Activated naive CD8-positive, alpha-beta T cell treated with anti-CD3 and anti-CD28 coated beads, Interleukin-2, amount 50 U/mL, for 24 hours (primary cell): Measurements from ENCODE around the gene RTL5.
"Not testable (repeated sequence)": the region's sequence is repeated elsewhere in the genome, so short reads cannot be mapped to it uniquely, and the experiment has no call there.

Experiments used
- ATAC-seq: fragments of 150-1000 bp; cut with Tn5 transposase; one replicate; pipeline ENCODE4 v1.10.0; 2021
- DNase-seq: peaks from one replicate; pipeline ENCODE4 v3.0.0; 2021
- H3K27ac Mint-ChIP-seq: one replicate; pipeline ENCODE4 v1.8.0; 2021; ENCODE audit warnings: mild to moderate bottlenecking, mixed read lengths
- H3K27me3 Mint-ChIP-seq: one replicate; pipeline ENCODE4 v1.8.0; 2021; ENCODE audit warnings: mixed read lengths
- H3K36me3 Mint-ChIP-seq: one replicate; pipeline ENCODE4 v1.8.0; 2021; ENCODE audit warnings: low read depth, mixed read lengths
- H3K4me1 Mint-ChIP-seq: one replicate; pipeline ENCODE4 v1.8.0; 2021; ENCODE audit warnings: mixed read lengths
- H3K4me3 Mint-ChIP-seq: one replicate; pipeline ENCODE4 v1.8.0; 2021; ENCODE audit warnings: mild to moderate bottlenecking, moderate library complexity, mixed read lengths
- H3K9me3 Mint-ChIP-seq: one replicate; pipeline ENCODE4 v1.8.0; 2021; ENCODE audit warnings: mixed read lengths

RTL5 gene

DNA sequence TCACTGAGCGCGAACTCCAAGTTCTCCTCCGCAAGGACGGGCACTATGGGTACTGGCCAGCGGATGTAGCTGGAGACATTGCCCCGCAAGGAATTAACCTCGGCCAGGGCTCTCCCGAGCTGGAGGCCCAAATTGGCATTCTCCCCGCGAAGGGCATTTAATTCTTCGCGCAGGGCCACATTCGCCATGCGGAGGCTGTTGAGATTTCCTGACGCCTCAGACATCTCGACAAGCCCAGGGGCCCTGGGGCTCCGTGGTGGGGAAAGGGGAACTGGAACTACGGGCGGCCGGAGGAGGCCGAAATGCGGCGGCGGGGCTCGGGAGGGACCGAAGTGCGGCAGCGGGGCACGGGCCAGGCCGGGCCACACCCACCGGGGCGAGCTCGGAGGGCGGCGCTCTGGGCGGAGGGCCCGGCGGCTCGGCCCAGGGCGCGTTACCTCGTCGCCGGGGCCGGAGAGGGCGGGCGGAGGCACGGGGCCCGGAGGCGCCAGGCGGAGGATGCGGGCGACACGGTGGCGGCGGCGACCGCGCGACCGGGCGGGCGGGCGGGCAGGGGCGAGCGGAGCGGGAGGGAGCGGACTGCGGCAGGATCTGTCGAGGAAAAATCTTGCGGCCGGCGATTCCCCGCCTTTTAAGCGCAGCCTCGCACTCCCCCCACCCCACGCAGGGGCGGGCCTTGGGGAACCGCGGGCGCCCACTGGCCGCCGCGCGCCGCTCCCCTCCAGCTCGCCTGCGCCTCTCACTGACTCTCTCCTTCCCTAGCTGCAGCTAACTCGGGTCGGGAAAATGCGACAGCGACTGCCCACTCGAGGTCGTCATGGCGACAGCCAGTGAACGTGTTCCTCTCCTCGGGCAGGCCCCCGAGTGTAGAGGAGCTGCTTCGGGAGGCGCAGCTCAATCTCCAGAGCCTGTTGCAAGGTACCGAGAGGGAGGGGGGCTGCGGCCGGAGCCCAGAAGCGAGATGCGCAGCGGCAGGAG, at the start of gene RTL5:
TSS of gene RTL5 (minus strand) at position 599 of the 978 bp plus-strand sequence.
- no peaks in the 10 kb centered on the region for H3K36me3 Mint-ChIP-seq
- no peaks in the 10 kb centered on the region for H3K9me3 Mint-ChIP-seq
- no peak within 1 kb of the TSS for H3K27ac Mint-ChIP-seq
- peaks cover 5% of the 10 kb centered on the region for H3K4me1 Mint-ChIP-seq
- ATAC-seq (peak; percentile 71), DNase-seq (peak; percentile 57)
- peak within 1 kb of the TSS; percentile 57 for H3K4me3 Mint-ChIP-seq
- H3K27me3 Mint-ChIP-seq, result peaks cover 43% of the 10 kb centered on the region

DNA sequence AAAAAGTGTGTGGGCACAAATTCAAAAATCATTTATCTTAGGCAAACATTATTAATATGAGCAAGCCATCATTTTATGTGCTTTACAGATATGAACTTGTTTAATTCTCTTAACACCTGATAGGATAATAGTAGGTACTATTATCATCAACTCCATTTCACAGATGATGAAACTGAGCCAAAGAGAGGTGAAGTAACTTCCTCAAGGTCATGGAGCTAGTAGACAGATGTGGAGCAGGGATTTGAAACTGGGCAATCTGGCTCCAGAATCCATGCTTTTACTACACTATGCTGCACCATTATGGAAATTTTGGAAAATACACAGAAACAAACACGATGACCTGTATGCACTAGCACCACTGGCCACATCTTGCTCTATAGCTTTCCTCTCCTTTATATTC, 48.8 kb upstream of the RTL5 start:
- ATAC-seq, result no peak
- no peaks in the 10 kb centered on the region for H3K9me3 Mint-ChIP-seq
- no peak for DNase-seq
- H3K36me3 Mint-ChIP-seq, result no peaks in the 10 kb centered on the region
- H3K4me1 Mint-ChIP-seq, result peaks cover 15% of the 10 kb centered on the region
- no peak overlapping the region for H3K4me3 Mint-ChIP-seq
- no peaks in the 10 kb centered on the region for H3K27me3 Mint-ChIP-seq
- H3K27ac Mint-ChIP-seq, result no peak overlapping the region

DNA sequence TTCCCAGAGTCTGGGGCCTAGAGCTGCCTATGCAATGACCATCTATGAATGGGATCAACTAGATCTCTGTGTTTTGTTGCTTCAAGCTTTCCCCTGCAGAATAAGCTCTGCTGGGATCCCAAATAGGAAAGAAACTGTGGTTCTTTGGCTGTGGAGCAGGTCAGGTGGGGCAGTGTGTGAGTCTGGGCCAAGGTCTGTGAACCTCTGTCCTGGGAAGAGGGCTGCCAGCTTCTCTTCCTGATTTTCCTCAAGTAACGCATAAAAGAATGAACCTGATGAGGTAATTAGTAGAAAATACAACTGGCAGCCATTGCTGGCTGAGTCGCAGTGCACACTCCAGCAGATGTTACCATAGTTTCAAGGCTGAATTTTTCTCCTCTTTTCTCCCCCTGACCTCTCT, 45.3 kb upstream of the RTL5 start:
- no peak for ATAC-seq
- H3K9me3 Mint-ChIP-seq, result no peaks in the 10 kb centered on the region
- H3K4me3 Mint-ChIP-seq, result no peak overlapping the region
- H3K4me1 Mint-ChIP-seq, result peaks cover 11% of the 10 kb centered on the region
- no peak for DNase-seq
- no peaks in the 10 kb centered on the region for H3K27me3 Mint-ChIP-seq
- H3K27ac Mint-ChIP-seq, result no peak overlapping the region
- no peaks in the 10 kb centered on the region for H3K36me3 Mint-ChIP-seq

DNA sequence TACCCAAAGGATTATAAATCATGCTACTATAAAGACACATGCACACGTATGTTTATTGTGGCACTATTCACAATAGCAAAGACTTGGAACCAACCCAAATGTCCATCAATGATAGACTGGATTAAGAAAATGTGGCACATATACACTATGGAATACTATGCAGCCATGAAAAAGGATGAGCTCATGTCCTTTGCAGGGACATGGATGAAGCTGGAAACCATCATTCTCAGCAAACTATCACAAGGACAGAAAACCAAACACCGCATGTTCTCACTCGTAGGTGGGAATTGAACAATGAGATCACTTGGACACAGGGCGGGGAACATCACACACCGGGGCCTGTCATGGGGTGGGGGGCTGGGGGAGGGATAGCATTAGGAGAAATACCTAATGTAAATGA, 44.6 kb upstream of the RTL5 start:
- not testable (repeated sequence) for H3K9me3 Mint-ChIP-seq, H3K4me3 Mint-ChIP-seq, H3K27me3 Mint-ChIP-seq, ATAC-seq, DNase-seq, H3K27ac Mint-ChIP-seq, H3K36me3 Mint-ChIP-seq
- peaks cover 11% of the 10 kb centered on the region for H3K4me1 Mint-ChIP-seq

DNA sequence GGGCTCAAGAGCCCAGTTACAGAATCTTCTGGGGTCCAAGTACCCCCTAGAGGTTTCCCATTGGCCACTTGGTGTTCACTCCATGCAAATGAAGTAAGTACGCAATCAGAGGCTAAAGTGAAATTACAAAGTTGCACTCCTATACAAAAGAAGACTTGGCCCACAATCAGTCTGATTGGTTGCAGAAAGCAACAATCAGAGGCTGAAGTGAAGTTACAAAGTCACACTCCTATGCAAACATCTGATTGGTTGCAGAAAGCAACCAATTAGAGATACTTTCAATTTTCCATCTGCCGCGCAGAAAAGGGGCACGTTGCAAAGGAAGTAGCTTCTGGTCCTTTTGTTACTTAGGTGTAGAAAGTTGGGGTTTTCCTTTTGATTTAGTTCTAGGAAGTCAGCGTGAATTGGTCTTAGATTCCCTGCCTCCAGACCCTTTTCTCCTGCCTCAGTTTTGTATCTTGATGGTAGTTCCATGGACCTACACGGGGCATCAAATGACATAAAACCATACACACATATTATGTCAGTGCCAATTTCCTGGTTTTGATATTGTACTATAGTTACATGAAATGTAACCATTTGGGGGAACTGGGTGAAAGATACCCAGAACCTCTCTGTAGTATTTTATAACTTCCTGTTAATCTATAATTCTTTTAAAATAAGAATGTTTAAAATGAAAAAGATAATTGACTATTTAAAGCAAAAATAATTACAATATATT, 37.5 kb upstream of the RTL5 start:
- peak; percentile 57 for ATAC-seq
- Mint-ChIP-seq H3K9me3 (no peaks in the 10 kb centered on the region), H3K4me1 (peaks cover 10% of the 10 kb centered on the region), H3K36me3 (no peaks in the 10 kb centered on the region), H3K27me3 (no peaks in the 10 kb centered on the region), H3K27ac (peak overlapping the region; percentile 50), H3K4me3 (peak overlapping the region; percentile 66)
- peak; percentile 4 for DNase-seq

DNA sequence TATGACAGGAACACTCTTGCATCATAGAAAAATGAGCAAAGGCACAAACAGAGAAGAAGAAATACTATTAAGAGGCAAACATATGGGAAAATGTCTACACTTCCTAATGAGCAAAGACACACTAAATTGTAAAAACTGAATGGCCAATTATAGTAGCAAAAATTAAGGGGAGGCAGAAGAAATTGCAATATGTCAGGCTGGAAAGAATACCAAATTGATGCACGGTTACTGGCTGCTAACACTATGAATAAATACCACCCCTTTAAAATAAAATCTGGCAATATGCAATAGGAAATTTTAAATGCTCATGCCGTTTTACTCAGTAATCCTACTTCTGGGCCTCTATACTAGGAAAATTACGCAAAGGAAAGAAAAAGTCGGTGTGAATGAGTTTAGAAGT, 33.8 kb upstream of the RTL5 start:
- DNase-seq (no peak), ATAC-seq (no peak)
- no peaks in the 10 kb centered on the region for H3K9me3 Mint-ChIP-seq
- H3K36me3 Mint-ChIP-seq, result no peaks in the 10 kb centered on the region
- no peak overlapping the region for H3K27ac Mint-ChIP-seq
- no peaks in the 10 kb centered on the region for H3K27me3 Mint-ChIP-seq
- no peak overlapping the region for H3K4me3 Mint-ChIP-seq
- peaks cover 10% of the 10 kb centered on the region for H3K4me1 Mint-ChIP-seq

DNA sequence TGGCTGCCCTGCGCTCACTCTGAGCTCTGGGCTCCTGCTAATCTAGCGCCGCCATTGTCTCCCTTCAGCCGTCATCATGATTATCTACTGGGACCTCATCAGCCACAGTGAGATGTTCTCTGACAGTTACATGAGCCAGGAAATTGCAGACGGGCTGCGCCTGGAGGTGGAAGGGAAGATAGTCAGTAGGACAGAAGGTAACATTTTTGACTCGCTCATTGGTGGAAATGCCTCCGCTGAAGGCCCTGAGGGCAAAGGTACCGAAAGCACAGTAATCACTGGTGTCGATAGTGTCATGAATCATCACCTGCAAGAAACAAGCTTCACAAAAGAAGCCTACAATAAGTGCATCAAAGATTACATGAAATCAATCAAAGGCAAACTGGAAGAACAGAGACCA, 28.1 kb upstream of the RTL5 start:
- ATAC-seq (no peak), DNase-seq (no peak)
- Mint-ChIP-seq H3K4me1 (no peaks in the 10 kb centered on the region), H3K27ac (no peak overlapping the region), H3K36me3 (no peaks in the 10 kb centered on the region), H3K27me3 (no peaks in the 10 kb centered on the region), H3K4me3 (no peak overlapping the region), H3K9me3 (no peaks in the 10 kb centered on the region)

DNA sequence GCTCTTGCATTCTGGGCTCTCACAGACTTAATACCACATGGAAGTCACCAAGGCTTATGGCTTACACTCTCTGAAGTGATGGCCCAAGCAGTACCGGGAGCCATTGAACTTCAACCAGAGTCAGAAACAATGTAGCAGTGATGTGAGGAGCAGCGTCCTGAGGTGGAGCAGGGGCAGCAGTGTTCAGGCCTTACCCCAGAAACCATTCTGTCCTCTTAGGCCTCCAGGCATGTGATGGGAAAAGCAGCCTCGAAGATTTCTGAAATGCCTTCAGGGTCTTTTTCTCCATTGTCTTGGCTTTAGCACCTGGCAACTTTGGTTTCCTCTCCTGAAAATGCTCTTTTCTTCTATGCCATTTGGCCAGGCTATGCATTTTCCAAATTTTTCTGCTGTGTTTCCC, 27.1 kb upstream of the RTL5 start:
- Mint-ChIP-seq H3K4me1 (no peaks in the 10 kb centered on the region), H3K27ac (no peak overlapping the region), H3K9me3 (no peaks in the 10 kb centered on the region), H3K36me3 (no peaks in the 10 kb centered on the region), H3K27me3 (no peaks in the 10 kb centered on the region), H3K4me3 (no peak overlapping the region)
- DNase-seq (no peak), ATAC-seq (no peak)

DNA sequence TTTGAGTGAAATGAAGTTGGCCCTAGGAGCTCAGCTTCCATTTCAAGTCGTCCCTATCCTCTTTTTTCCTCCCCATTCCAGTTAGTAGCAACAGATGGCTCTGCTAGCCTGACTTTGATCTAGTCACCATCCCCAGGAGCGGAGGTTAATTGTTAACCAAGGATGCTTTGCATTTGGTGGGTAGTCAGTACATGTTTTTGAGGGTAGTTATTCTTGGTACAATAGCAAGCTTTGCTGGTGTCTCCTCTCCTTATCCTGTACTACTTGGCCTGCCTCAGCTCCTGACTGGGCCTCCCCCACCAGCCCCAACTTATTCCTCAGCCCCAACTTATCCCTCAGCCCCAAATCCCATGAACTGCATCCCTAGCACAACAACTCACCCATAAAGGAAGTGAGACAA, 14.8 kb upstream of the RTL5 start:
- Mint-ChIP-seq H3K4me3 (no peak overlapping the region), H3K9me3 (no peaks in the 10 kb centered on the region), H3K4me1 (peaks cover 21% of the 10 kb centered on the region), H3K27me3 (peaks cover 1% of the 10 kb centered on the region), H3K36me3 (no peaks in the 10 kb centered on the region), H3K27ac (no peak overlapping the region)
- no peak for ATAC-seq
- DNase-seq, result no peak

DNA sequence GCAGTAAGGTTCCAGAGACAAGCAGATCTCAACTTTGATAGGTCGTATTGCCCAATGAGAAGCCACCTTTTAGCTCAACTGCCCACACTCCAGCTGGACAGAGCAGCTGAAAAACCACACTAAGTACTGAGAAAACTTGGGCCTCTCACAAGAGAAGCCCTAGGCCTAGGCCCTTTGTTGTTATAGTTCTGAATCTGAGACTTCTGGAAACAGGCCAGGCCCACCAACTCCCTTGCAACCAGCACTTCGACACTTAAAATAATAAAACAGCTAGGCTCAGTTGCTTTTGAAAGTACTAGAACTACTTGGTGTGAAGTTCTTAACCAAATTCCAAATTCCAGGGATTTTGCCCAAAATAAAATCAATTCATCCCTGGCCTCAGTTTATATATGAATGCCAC, 13.5 kb upstream of the RTL5 start:
- DNase-seq, result no peak
- H3K9me3 Mint-ChIP-seq, result no peaks in the 10 kb centered on the region
- no peak for ATAC-seq
- H3K27ac Mint-ChIP-seq, result no peak overlapping the region
- peaks cover 4% of the 10 kb centered on the region for H3K27me3 Mint-ChIP-seq
- no peaks in the 10 kb centered on the region for H3K36me3 Mint-ChIP-seq
- H3K4me3 Mint-ChIP-seq, result no peak overlapping the region
- peaks cover 25% of the 10 kb centered on the region for H3K4me1 Mint-ChIP-seq

DNA sequence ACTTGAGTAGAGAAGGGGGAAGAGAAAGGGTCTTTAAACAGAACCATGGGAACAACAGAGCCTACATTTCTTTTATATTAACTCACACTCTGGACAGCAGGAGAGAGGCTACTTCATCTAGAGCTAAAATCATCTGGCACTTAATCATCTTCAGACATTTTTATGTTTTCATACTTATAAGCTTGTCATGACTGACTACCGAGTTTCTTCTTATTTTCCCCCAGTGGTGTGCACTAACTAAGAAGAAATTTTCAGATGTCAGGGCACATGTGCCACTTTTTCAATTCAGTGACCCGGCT, 11.8 kb upstream of the RTL5 start:
- Mint-ChIP-seq H3K36me3 (no peaks in the 10 kb centered on the region), H3K4me3 (no peak overlapping the region), H3K27ac (no peak overlapping the region), H3K9me3 (no peaks in the 10 kb centered on the region), H3K27me3 (peaks cover 3% of the 10 kb centered on the region), H3K4me1 (peaks cover 25% of the 10 kb centered on the region)
- DNase-seq (no peak), ATAC-seq (no peak)

DNA sequence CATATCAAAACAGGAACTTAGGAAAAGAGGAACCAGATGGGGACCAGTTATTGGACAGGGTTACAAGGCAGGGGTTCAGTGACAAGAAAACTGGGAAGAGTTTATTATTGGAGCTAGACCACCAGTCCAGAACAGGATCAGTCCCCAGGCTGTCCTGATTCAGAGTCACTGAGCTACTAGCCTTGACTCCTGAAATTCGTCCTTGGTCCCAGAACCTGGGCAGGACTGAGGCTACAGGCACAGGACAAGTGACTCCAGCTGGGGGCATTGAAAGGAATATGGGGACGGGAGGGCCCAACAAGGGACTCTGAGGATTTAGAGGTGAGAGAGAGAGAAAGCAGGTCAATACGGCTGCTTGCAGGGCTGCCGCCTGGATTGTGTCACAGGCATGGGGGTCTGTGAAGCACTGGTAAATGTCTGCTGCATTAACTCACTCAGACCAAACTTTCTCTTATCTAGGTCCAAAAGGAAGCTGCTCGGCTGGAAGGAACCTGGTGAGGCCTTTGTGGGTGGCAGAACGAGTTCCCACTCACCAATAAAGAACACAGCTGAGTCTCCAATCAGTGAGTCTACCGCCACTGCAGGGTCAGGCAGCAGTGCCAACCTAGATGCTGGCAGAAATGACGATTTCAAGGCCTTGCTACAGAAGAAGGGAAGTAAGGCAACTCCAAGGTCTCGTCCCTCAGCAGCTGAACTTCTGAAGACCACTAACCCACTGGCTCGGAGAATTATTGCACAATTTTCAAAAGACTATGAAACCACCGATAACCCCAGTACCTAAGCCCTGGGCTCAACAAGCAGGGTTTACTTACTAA, 11.3 kb upstream of the RTL5 start:
- Mint-ChIP-seq H3K36me3 (no peaks in the 10 kb centered on the region), H3K4me1 (peaks cover 25% of the 10 kb centered on the region), H3K27ac (no peak overlapping the region), H3K9me3 (no peaks in the 10 kb centered on the region), H3K4me3 (no peak overlapping the region), H3K27me3 (peaks cover 3% of the 10 kb centered on the region)
- no peak for ATAC-seq
- no peak for DNase-seq

DNA sequence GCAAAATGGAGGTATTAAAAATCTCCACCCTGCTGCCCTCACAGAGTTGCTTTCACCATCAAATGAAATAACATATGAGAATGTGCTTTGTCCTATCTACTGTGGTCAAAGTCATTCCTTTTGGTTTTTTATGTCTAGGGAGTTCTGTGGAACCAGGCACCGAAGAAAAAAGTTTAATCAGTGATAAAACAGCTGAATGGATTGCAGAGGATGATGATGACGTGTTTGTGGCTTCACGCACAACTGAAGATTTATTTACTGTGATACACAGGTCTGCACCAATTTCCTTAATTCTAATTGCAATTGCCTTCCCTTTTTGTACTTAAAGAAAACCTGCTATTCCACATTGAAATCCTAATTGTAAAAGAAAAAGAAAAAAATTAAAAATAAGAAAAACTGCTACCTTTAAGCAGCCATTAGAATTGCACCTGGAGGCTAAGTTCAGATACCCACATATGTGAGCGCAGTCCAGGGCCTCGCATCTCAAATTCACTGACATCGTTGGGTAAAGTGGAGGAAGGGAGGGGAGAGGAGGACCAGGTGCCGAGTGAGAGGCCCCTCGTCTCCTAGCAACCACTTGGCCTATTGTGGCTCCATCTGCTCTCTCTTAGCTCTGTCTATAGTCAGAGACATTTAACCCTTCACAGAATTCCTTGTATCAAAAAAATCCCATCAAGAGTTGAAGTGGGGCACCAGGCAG, 10.5 kb upstream of the RTL5 start:
- ATAC-seq (no peak), DNase-seq (no peak)
- Mint-ChIP-seq H3K27me3 (peaks cover 3% of the 10 kb centered on the region), H3K4me1 (peaks cover 25% of the 10 kb centered on the region), H3K4me3 (no peak overlapping the region), H3K36me3 (no peaks in the 10 kb centered on the region), H3K27ac (no peak overlapping the region), H3K9me3 (no peaks in the 10 kb centered on the region)

DNA sequence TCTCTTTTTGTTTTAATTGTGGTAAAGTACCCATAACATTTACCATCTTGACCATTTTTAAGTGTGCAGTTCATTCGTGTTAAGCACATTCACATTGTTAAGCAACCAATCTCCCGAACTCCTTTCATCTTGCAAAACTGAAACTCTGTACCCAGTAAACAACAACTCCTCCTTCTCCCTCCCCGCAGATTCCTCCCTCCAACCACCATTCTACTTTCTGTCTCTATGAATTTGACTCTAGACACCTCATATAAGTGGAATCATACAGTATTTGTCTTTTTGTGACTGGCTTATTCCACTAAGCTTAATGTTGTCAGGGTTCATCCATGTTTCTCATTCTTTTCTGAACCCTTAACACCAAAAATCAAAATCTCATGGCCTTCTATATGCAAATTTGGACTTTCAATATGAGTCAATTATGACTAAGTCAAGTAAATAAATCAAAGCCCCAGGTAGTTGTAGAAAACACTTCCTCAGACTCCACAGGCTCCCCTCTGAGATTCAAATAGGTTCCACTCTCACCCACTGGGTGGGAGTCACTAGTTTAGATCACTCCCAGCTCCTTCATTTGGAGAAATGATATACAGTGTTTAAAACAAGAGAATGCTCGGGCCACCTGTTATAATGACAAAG, 9.8 kb upstream of the RTL5 start:
- Mint-ChIP-seq H3K4me1 (peaks cover 25% of the 10 kb centered on the region), H3K4me3 (no peak overlapping the region), H3K27ac (no peak overlapping the region), H3K9me3 (no peaks in the 10 kb centered on the region), H3K36me3 (no peaks in the 10 kb centered on the region), H3K27me3 (peaks cover 3% of the 10 kb centered on the region)
- no peak for DNase-seq
- ATAC-seq, result peak; percentile 49
